Esophagus muscularis mucosa (tissue), 3 donors: Measurements from ENCODE around the gene VGF.

Experiments used
- CTCF ChIP-seq, 3 experiments: fragments of 200-600 bp in 2 of 3; fragments of 450-650 bp in 1 of 3; sonication (generic) in 2 of 3; IDR thresholded peaks; one replicate each; pipeline ENCODE4 v1.5.1; 2017 to 2019; ENCODE audit warnings: antibody characterized with exemption in 3 of 3, mild to moderate bottlenecking in 2 of 3, moderate library complexity in 1 of 3
- POLR2A ChIP-seq: fragments of 450-650 bp; IDR thresholded peaks from one replicate; pipeline ENCODE4 v1.6.1; 2017; ENCODE audit warnings: antibody characterized with exemption, moderate library complexity, mild to moderate bottlenecking, low read depth

- no peak for TF ChIP-seq CTCF (IDR thresholded peaks at IDR 0.05)
- TF ChIP-seq POLR2A: no peak
These were observed 4.5 kb downstream of the VGF start for GRCh38 chr7:101160910-101161309.
